NK-92 (cell line): Measurements from ENCODE around the gene UBALD1.

Experiments
- DNase-seq: peaks from one replicate; lab custom pipeline; 2025; ENCODE audit not compliant: unreplicated experiment; lab: John Stamatoyannopoulos, UW

Gene UBALD1

GRCh38 chr16:4561596-4561995, 53.1 kb downstream of the UBALD1 start:
- no peak for DNase-seq
